GM18511 (cell line): ENCODE measurements around the gene ATP11A.
A peak's percentile ranks its signal among the peaks of the same experiment; 100 is the strongest.
"Not testable (repeated sequence)": the region's sequence is repeated elsewhere in the genome, so short reads cannot be mapped to it uniquely, and the experiment has no call there.

ENCODE experiments used
- ATAC-seq: cut with Tn5 transposase; IDR thresholded peaks from one replicate; pipeline ENCODE4 v1.9.1; 2021; ENCODE audit warnings: mild to moderate bottlenecking, moderate library complexity; ENCODE audit not compliant: unreplicated experiment

The ATP11A gene

GRCh38 chr13:112708560-112709240, 18.9 kb downstream of the ATP11A start:
- no peak for ATAC-seq

DNA sequence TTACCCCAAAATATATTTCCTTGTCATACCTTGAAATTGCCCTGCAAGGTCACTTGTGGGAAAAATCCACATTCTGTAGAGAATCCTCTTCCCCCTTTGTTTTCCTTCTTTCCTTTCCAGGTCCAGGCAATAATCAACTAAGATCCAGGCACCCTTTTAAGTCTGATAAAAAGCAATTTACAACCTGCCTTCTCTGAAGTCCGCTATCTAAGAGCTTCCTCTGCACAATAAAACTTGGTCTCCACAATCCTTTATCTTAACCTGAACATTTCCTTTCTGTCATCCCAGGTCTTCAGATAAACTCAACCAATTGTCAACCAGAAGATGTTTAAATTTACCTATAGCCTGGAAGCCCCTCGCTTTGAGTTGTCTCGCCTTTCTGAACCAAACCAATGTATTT, 19.5 kb downstream of the ATP11A start:
- ATAC-seq = not testable (repeated sequence)

DNA sequence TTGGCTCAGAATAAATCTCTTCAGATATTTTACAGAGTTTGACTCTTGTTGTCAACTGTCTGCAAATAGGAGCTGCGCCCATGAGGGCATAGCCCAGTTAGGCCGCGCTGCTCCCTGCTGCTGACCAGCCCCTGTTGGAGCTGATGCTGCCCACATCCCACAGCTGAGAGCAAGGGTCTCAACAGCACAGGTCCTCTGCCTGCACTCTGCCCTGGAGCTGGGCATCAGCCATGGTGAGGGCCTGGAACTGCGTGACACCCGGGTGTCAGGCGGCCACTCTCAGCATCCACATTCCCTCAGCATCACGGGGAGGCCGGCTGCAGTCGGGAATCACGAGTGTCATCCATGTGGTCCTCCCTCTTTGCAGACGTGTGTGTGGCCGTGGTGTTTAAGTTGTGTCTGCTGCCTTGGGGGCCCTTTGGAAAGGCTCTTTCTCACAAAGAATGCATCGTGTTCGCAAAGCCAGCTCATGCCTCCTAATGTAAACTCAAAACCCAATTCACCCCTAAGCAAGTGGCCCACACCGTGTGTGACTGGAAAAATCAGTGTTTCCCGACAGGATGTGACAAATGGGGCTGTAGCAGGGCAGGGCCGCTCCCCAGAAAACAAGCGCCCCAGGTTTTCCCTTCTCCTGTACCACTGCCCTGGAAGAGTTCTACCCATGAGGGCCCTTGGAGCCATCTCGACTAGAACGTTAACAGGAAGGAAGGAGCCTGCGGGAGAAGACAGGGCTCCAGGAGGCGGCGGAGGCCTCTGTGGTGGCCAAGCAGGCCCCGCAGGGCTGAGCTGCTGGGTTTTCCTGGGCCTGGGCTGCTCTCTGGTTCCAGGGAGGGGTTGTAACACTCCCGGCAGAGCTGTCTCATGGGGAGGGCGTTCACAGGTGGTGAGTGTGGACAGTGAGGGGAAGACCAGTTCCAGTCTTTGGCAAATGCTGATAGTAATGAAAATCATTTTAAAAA, 20.3 kb downstream of the ATP11A start:
- no peak for ATAC-seq

DNA sequence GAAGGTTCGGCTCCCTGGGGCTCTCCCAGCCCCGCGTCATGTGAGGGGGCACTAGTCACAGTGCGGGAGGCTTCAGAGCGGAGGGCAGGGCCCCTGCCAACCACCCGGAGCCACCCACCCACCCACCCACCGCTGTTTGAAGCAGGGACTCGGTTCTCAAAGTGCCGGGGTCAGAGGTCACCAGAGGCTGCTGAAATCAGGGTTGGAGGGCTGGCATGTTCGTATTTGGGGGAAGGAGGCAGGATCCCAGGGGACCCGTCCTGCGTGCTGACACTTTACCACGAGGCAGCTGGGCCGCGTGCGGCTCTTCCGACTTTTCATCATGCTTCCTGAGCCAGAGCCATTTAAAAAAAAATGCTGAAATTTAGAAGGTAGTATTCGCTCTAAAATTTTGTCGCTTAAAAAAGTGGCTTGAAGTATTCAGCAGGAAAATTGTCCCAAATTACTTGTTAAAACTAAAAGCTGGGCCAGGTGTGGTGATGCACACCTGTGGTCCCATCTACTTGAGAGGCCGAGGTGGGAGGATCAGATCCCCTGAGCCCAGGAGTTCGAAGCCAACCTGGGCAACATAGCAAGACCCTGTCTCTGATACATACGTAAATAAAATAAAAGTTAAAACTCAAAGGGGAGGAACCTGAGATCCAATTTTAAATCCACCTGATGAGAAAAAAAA, 21.2 kb downstream of the ATP11A start:
- ATAC-seq = no peak

DNA sequence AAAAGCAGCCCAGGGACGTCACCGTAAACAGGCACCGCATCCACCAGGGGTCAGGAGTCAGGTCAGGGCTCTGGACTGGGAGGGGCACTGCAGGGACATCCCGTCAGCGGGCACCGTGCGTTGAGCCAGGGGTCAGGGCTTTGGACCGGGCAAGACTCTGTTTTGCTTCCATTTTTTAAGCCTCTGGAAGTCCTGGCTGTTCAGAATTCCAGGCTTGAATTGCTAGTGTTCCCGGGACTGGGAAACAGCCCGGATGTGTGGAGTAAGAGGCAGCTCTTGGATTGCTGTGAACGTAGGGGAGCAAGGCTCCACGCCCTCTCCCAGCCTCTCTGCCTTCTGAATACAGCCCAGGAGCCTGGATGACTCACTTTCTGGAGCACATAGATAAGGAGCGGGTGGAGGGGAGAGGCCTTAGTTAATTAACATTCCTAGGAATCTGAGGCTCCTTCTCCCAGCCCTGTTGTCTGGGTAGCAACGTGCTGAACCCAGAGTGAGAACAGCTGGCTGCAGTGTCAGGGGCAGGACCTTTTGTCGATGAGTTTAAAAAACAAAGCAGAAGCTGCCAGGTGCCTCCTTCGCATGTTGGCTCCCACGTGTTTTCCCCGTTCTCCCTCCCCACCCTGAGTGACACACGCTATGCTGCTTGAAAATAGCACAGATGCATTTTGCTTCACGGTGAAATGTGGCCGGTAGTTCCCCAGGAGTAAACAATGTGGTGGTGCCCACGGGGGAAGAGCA, 21.9 kb downstream of the ATP11A start:
- peak; percentile 88 for ATAC-seq

- ATAC-seq = no peak
Measured at GRCh38 chr13:112712451-112713207, 22.8 kb downstream of the ATP11A start.

GRCh38 chr13:112713517-112714253, 23.8 kb downstream of the ATP11A start:
- ATAC-seq = no peak

- no peak for ATAC-seq
Measured at GRCh38 chr13:112714376-112715174, 24.7 kb downstream of the ATP11A start.

GRCh38 chr13:112715210-112715609, 25.4 kb downstream of the ATP11A start:
- ATAC-seq = no peak

GRCh38 chr13:112715715-112716460, 26.1 kb downstream of the ATP11A start:
- no peak for ATAC-seq

GRCh38 chr13:112716461-112716820, 26.6 kb downstream of the ATP11A start:
- no peak for ATAC-seq

GRCh38 chr13:112716841-112717520, 27.1 kb downstream of the ATP11A start:
- no peak for ATAC-seq

- no peak for ATAC-seq
Measured at GRCh38 chr13:112718318-112718717, 28.5 kb downstream of the ATP11A start.

GRCh38 chr13:112719016-112719415, 29.2 kb downstream of the ATP11A start:
- ATAC-seq = no peak

DNA sequence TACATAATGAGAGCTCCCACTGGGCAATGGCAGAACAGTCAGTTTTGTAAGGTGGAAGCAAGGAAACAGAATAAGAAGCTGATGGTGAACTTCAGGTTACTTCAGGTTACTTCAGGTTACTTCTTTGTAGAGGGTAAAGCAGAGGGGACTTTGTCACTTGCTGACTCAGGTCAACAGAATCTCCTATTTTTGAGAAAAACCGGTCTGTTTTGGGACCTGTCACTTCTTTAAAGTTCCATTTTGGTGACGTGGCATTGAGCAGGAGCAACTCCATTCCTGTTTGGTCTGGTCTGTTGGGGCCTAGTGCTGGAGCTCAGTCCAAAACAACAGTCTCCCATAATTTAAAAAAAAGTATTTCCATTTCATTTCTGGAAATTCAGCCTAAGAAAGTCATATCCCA, 29.7 kb downstream of the ATP11A start:
- no peak for ATAC-seq

- no peak for ATAC-seq
Measured at GRCh38 chr13:112720251-112720650, 30.4 kb downstream of the ATP11A start.

DNA sequence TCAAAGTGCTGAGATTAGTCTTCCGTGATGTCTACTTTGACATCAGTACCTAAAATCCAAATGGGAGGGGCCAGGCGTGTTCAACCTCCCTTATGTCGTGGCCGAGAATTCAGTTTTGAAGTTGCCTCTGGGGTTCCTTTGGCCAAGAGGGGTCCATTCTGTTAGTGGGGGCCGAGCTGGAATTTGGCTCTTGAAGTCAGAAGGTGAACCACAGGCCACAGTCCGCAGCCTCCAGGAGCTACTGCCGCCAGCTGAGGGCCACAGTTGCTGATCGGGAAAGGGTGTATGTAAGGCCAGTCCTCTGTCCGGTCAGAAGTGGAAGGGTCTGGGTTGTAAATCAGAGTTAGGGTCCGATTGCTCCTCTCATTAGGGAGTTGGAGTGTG, 31.0 kb downstream of the ATP11A start:
- no peak for ATAC-seq
